Measurements from ENCODE around the gene STAT2.
"Not testable (repeated sequence)": the region's sequence is repeated elsewhere in the genome, so short reads cannot be mapped to it uniquely, and the experiment has no call there.

STAT2 gene

DNA sequence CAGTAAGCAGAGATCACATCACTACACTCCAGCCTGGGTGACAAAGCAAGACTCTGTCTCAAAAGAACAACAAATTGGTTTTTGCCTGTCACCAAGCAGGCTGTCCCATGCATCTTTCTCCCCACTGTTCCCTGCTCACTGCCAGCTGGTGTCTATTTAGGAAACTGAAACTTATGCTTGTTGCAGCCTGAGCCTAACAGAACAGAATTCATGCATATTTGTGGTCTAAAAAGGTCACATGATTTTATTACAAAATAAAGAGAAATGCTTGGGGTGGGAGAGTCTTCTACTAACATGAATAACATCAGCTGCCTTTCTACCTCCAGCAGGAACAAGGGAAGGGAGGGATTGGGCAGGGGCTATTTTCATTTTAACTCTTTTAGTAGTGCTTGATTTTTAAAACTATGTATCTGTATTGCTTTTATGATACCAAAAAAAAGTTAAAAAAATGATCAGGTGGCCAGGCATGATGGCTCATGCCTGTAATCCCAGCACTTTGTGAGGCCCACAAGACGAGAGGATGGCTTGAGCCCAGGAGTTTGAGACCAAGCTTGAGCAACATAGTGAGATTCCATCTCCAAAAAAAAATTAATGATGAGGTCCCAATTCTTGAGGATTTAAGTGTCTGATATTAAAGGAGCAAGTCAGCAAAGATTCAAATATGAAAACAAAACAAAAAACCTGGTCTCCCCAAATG, 923 bp downstream of the STAT2 start:
- peak overlapping the region; percentile 61 for H3K4me3 ChIP-seq (ENCODE audit: low read depth, low read length)
- no peak for DNase-seq (ENCODE audit: low read depth)
- TF ChIP-seq, protein P1, sequence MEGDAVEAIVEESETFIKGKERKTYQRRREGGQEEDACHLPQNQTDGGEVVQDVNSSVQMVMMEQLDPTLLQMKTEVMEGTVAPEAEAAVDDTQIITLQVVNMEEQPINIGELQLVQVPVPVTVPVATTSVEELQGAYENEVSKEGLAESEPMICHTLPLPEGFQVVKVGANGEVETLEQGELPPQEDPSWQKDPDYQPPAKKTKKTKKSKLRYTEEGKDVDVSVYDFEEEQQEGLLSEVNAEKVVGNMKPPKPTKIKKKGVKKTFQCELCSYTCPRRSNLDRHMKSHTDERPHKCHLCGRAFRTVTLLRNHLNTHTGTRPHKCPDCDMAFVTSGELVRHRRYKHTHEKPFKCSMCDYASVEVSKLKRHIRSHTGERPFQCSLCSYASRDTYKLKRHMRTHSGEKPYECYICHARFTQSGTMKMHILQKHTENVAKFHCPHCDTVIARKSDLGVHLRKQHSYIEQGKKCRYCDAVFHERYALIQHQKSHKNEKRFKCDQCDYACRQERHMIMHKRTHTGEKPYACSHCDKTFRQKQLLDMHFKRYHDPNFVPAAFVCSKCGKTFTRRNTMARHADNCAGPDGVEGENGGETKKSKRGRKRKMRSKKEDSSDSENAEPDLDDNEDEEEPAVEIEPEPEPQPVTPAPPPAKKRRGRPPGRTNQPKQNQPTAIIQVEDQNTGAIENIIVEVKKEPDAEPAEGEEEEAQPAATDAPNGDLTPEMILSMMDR (IDR thresholded peaks at IDR 0.05; ENCODE audit: control insufficient read depth, extremely low read depth, insufficient read depth) = no peak

DNA sequence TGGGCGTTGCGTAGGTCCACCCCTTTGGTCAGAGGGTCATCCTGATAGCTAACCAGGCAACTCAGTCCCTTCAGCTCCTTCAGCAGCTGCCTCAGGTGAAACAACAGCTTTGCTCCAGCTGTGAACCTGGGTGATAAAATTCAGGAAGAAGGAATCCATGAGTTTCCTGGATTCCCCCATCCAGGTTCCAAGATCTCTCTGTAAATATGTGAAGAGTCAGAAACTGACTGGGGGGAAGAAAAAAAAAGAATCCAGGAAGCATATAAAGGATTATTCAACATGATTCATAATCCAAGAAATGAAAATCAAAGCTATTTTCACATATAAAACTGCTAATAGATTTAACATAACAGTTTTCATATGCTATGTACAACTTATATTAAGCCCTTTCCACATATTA, 8.6 kb downstream of the STAT2 start:
- TF ChIP-seq, protein P1 (IDR thresholded peaks at IDR 0.05; ENCODE audit: control insufficient read depth, extremely low read depth, insufficient read depth) = no peak
- H3K4me3 ChIP-seq (ENCODE audit: low read depth, low read length) = no peak overlapping the region
- no peak for DNase-seq (ENCODE audit: low read depth)

DNA sequence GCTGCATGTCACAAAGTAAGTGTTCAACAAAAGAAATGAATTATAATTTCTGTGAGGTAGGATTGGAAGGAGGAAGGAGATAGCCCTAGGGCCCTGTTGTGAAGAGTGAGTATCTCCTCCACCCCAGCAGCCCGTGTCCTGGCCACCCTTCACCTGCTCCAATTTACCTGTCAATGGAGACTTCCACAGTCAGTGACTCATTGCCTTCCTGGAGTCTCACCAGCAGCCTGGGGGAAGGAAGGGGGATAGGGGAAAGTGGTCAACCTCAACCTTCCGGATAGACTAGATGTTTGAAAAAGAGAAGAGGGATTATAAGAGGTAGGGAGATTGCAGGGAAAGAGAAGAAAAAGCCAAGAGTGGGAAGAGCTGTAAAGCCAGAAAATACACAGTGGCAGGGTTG, 9.2 kb downstream of the STAT2 start:
- DNase-seq (ENCODE audit: low read depth) = no peak
- TF ChIP-seq, protein P1 (IDR thresholded peaks at IDR 0.05; ENCODE audit: control insufficient read depth, extremely low read depth, insufficient read depth) = no peak
- no peak overlapping the region for H3K4me3 ChIP-seq (ENCODE audit: low read depth, low read length)

DNA sequence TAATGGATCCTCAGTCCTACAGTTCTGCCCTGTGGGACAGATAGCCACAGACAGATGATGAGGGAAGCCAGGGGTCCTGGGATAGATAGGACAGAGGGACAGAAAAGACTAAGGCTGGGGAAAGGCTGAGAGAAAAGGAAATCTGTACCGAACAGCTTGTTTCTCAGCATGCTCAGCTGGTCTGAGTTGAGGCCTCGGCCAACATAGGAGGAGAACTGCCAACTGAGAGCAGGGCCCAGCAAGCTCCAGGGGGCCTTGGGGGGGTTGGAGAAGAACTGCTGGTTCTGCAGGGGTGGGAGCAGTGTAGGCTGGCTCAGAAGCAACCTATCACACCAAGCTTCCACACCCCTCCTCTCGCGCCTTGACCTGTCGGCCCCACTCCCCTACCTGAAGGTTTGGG, 11.1 kb downstream of the STAT2 start:
- no peak for DNase-seq (ENCODE audit: low read depth)
- TF ChIP-seq, protein P1 (IDR thresholded peaks at IDR 0.05; ENCODE audit: control insufficient read depth, extremely low read depth, insufficient read depth) = no peak
- no peak overlapping the region for H3K4me3 ChIP-seq (ENCODE audit: low read depth, low read length)

DNA sequence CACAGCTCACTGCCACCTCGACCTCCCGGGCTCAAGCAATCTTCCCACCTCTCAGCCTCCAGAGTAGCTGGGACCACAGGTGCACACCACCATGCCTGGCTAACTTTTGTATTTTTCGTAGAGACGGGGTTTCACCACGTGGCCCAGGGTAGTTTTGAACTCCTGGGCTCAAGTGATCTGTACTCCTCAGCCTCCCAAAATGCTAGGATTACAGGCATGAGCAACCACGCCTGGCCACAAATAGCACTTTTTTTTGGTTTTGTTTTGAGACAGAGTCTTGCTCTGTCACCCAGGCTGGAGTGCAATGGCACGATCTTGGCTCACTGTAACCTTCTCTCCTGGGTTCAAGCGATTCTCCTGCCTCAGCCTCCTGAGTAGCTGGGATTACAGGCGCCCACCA, 12.7 kb downstream of the STAT2 start:
- DNase-seq (ENCODE audit: low read depth); H3K4me3 ChIP-seq (ENCODE audit: low read depth, low read length): not testable (repeated sequence)

DNA sequence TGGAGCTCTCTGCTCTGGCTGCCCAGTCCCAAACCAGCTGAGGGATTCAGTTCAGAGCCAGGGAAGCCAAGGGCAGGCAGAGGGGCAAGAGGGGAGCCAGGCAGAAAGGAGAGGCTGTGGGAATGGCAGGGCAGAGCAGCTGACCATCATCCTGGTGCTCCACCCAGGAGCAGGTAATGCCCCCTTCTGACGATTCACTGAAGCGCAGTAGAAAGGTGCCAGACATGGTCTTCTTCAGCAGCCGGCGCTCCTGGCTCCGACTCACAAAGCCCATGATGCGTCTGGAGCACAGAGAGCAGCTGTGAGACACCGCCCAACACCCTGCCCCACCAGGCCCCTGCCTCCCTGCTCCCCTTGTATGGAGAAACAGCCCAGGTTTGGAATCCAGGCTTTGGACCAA, 13.2 kb downstream of the STAT2 start:
- no peak for DNase-seq (ENCODE audit: low read depth)
- no peak overlapping the region for H3K4me3 ChIP-seq (ENCODE audit: low read depth, low read length)
- TF ChIP-seq, protein P1 (IDR thresholded peaks at IDR 0.05; ENCODE audit: control insufficient read depth, extremely low read depth, insufficient read depth) = no peak

DNA sequence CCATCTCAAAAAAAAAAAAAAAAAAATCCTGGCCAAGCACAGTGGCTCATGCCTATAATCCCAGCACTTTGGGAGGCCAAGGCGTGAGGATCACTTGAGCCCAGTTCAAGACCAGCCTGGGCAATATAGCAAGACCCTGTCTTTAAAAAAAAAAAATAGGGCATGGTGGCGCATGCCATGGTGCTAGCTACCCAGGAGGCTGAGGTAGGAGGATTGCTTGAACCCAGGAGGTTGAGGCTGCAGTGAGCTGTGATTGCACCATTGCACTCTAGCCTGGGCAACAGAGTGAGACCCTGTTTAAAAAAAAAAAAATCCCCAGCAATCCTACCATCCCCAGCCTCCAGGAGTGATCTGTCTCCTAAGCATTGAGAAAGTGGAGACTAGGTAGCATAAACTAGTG, 17.6 kb downstream of the STAT2 start:
- DNase-seq (ENCODE audit: low read depth); H3K4me3 ChIP-seq (ENCODE audit: low read depth, low read length): not testable (repeated sequence)

DNA sequence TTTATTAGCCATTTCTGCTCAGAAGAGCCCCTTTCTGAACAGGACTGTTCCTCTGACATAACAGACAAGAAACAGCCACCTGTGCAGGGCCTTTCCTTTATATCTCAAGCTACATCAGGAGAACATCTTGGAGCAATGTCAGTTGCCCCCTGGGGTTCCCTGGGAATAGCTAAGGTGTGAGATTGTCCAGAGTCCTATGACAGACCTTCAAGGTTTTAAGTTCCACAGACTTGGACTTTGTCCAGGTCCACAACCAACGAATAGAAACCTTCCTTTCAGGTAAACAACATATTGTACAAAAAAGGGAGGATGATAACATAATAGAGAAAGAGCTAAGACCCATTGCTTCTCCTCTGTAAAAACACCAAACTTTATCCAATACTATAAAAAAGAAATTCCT, 18.3 kb downstream of the STAT2 start:
- no peak for DNase-seq (ENCODE audit: low read depth)
- TF ChIP-seq, protein P1 (IDR thresholded peaks at IDR 0.05; ENCODE audit: control insufficient read depth, extremely low read depth, insufficient read depth) = no peak
- no peak overlapping the region for H3K4me3 ChIP-seq (ENCODE audit: low read depth, low read length)

Data from LNCaP clone FGC (cell line).